PC-3 (cell line): Measurements from ENCODE around the gene EPHB1. TPM values are rescaled to one million over a fixed set of nuclear protein-coding genes. Genes with fewer than 3 reads are reported as not detected.

ENCODE experiments used
- ATAC-seq: fragments of 200-7000 bp; cut with Tn5 transposase; 2 replicates; pipeline ENCODE4 v1.9.1; 2020; ENCODE audit warnings: mild to moderate bottlenecking, moderate library complexity
- BruUV-seq: library from RNA; stranded (reverse); fragments of 400-500 nt; replicated peaks from 2 replicates; lab custom pipeline; 2021; lab: Mats Ljungman, UMichigan
- CTCF ChIA-PET: fragments of 300-600 bp; sonication (Branson Sonifier 250); formaldehyde crosslinking; loops from one replicate; lab custom pipeline; 2022; ENCODE audit warnings: antibody characterized with exemption; lab: Charles Lee
- POLR2A ChIA-PET: fragments of 300-600 bp; sonication (Branson Sonifier 250); formaldehyde crosslinking; loops from one replicate; lab custom pipeline; 2022; ENCODE audit warnings: antibody characterized with exemption; ENCODE audit not compliant: unreplicated experiment; lab: Charles Lee
- DNase-seq: peaks from one replicate; pipeline ENCODE4 v3.0.0-alpha.2; 2015
- H2AFZ ChIP-seq: fragments of 300-600 bp; sonication (generic); 2 replicates; pipeline ENCODE4 v1.6.0; 2016; ENCODE audit warnings: antibody characterized with exemption, low read length
- H3F3A ChIP-seq: fragments of 300-600 bp; sonication (generic); one replicate; pipeline ENCODE4 v1.6.0; 2017; ENCODE audit warnings: antibody characterized with exemption, low read length, control low read depth, mild to moderate bottlenecking; ENCODE audit not compliant: unreplicated experiment
- H3K27ac ChIP-seq: fragments of 300-600 bp; sonication (generic); 2 replicates; pipeline ENCODE4 v1.5.1; 2016; ENCODE audit warnings: mild to moderate bottlenecking, low read length
- H3K27me3 ChIP-seq: fragments of 300-600 bp; sonication (generic); 2 replicates; pipeline ENCODE4 v1.6.1; 2016; ENCODE audit warnings: low read length, mixed read lengths
- H3K36me3 ChIP-seq: fragments of 300-600 bp; sonication (generic); 2 replicates; pipeline ENCODE4 v1.6.1; 2016; ENCODE audit warnings: low read depth, mixed run types, low read length, mixed read lengths
- H3K4me1 ChIP-seq: fragments of 300-600 bp; sonication (generic); 2 replicates; pipeline ENCODE4 v1.5.1; 2016; ENCODE audit warnings: low read length; ENCODE audit not compliant: insufficient read depth
- H3K4me2 ChIP-seq: fragments of 300-600 bp; sonication (generic); 2 replicates; pipeline ENCODE4 v1.6.0; 2016; ENCODE audit warnings: low read length
- H3K4me3 ChIP-seq: fragments of 300-600 bp; sonication (generic); 2 replicates; pipeline ENCODE4 v1.5.1; 2016; ENCODE audit warnings: mild to moderate bottlenecking, low read length, mixed read lengths
- H3K79me2 ChIP-seq: fragments of 300-600 bp; sonication (generic); 2 replicates; pipeline ENCODE4 v1.6.1; 2017; ENCODE audit warnings: low read length, mixed read lengths
- H3K9ac ChIP-seq: fragments of 300-600 bp; sonication (generic); 2 replicates; pipeline ENCODE4 v1.6.0; 2016; ENCODE audit warnings: mild to moderate bottlenecking, low read length
- H3K9me2 ChIP-seq: fragments of 300-600 bp; sonication (generic); replicated peaks from 2 replicates; pipeline ENCODE4 v1.6.1; 2016; ENCODE audit warnings: mixed run types, low read length, mixed read lengths
- H3K9me3 ChIP-seq: fragments of 300-600 bp; sonication (generic); 2 replicates; pipeline ENCODE4 v1.6.1; 2016; ENCODE audit warnings: low read length, mixed read lengths
- H4K20me1 ChIP-seq: fragments of 300-600 bp; sonication (generic); 2 replicates; pipeline ENCODE4 v1.6.1; 2016; ENCODE audit warnings: low read length, mixed read lengths
- CTCF ChIP-seq: fragments of 300-600 bp; sonication (generic); conservative IDR thresholded peaks from 2 replicates; pipeline ENCODE4 v1.5.1; 2017; ENCODE audit warnings: antibody characterized with exemption, low read depth, mild to moderate bottlenecking, low read length
- EZH2 ChIP-seq: fragments of 300-600 bp; sonication (generic); IDR thresholded peaks from one replicate; pipeline ENCODE4 v1.6.1; 2017; ENCODE audit warnings: antibody characterized with exemption, mild to moderate bottlenecking, low read length; ENCODE audit not compliant: unreplicated experiment
- EZH2phosphoT487 ChIP-seq: fragments of 300-600 bp; sonication (generic); IDR thresholded peaks from 2 replicates; pipeline ENCODE4 v1.6.1; 2018; ENCODE audit warnings: mild to moderate bottlenecking, antibody characterized with exemption, low read length, borderline replicate concordance
- intact Hi-C: fragments of 100-400 bp; cut with micrococcal nuclease; formaldehyde crosslinking; loops from 2 replicates; pipeline ENCODE4 v1.9.0; 2023
- total RNA-seq: library from RNA; depleted of rRNA; stranded (reverse); fragments of >200 nt; gene quantifications from 2 replicates; pipeline ENCODE4 v1.2.3, GENCODE V29; 2014

EPHB1 gene
- total RNA-seq, 1 experiment from 2014 or later, result 0.69 TPM

DNA sequence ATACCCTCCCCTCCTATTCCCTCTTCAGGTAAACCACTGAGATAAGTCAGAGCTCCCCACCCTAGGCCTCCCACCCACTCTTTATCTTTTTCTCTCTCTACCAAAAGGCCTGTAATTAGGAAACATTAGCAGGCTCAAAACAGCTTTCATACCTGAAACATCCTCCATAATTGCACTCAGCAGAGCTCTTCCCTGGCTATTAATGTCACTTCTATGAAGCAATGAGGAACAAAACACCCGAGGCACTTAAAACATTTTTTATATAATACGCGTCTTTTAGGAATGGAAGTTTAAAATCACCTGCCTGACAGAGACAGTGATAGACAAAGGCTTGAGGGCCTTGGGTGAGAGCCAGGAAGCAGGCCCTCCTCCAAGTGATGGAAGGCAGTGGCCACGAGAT lies 138.9 kb downstream of the EPHB1 start:
- Histone ChIP-seq H3K79me2 (no peaks in the 10 kb centered on the region), H4K20me1 (no peaks in the 10 kb centered on the region), H3K27me3 (no peaks in the 10 kb centered on the region), H2AFZ (no peak overlapping the region), H3K4me1 (no peaks in the 10 kb centered on the region), H3K9me2 (no peaks in the 10 kb centered on the region), H3F3A (no peaks in the 10 kb centered on the region), H3K27ac (no peak overlapping the region), H3K36me3 (no peaks in the 10 kb centered on the region), H3K4me2 (no peak overlapping the region), H3K4me3 (no peak overlapping the region), H3K9me3 (no peaks in the 10 kb centered on the region), H3K9ac (no peak overlapping the region)
- no peak for ATAC-seq
- intact Hi-C loops, result no loop called here
- DNase-seq, result no peak
- POLR2A ChIA-PET, result no interaction called here
- no TSS peak for BruUV-seq
- CTCF ChIA-PET, result no interaction called here
- no peak for TF ChIP-seq EZH2
- TF ChIP-seq CTCF, result no peak

- Histone ChIP-seq H3K79me2 (no peaks in the 10 kb centered on the region), H3F3A (no peaks in the 10 kb centered on the region), H3K4me1 (0 out of 2 replicates have a peak, but pooled peaks cover 4% of the 10 kb centered on the region), H3K9me3 (no peaks in the 10 kb centered on the region), H3K9ac (no peak overlapping the region), H3K27me3 (no peaks in the 10 kb centered on the region), H3K27ac (no peak overlapping the region), H3K4me2 (no peak overlapping the region), H3K4me3 (no peak overlapping the region), H2AFZ (no peak overlapping the region), H4K20me1 (no peaks in the 10 kb centered on the region), H3K36me3 (no peaks in the 10 kb centered on the region), H3K9me2 (no peaks in the 10 kb centered on the region)
- CTCF ChIA-PET, result no interaction called here
- ATAC-seq, result no peak
- BruUV-seq, result no TSS peak
- POLR2A ChIA-PET, result no interaction called here
- DNase-seq, result no peak
- intact Hi-C loops, result no loop called here
- TF ChIP-seq EZH2 (no peak), CTCF (no peak), EZH2phosphoT487 (no peak)
Measured at GRCh38 chr3:134934933-134935332, 139.9 kb downstream of the EPHB1 start.

GRCh38 chr3:134937256-134938028 lies 142.4 kb downstream of the EPHB1 start:
- no peak for DNase-seq

More at GRCh38 chr3:134937256-134938028, 142.4 kb downstream of the EPHB1 start:
- Histone ChIP-seq H3K9me3 (no peaks in the 10 kb centered on the region), H3K4me3 (no peak overlapping the region), H3K9ac (no peak overlapping the region), H3F3A (no peaks in the 10 kb centered on the region), H3K4me1 (0 out of 2 replicates have a peak, but pooled peaks cover 5% of the 10 kb centered on the region), H3K36me3 (no peaks in the 10 kb centered on the region), H3K27ac (no peak overlapping the region), H3K9me2 (no peaks in the 10 kb centered on the region), H3K27me3 (no peaks in the 10 kb centered on the region), H3K4me2 (no peak overlapping the region), H2AFZ (no peak overlapping the region), H3K79me2 (no peaks in the 10 kb centered on the region), H4K20me1 (no peaks in the 10 kb centered on the region)
- intact Hi-C loops, result no loop called here
- ATAC-seq, result no peak
- ChIA-PET POLR2A (no interaction called here), CTCF (no interaction called here)
- BruUV-seq, result no TSS peak
- TF ChIP-seq EZH2phosphoT487 (no peak), CTCF (no peak), EZH2 (no peak)
